GM12878 (cell line): ENCODE measurements around the gene IL1RL2. TPM values are rescaled to one million over a fixed set of nuclear protein-coding genes. Genes with fewer than 3 reads are reported as not detected.

Experiments
- ATAC-seq: fragments of 200-7000 bp; cut with Tn5 transposase; 3 replicates; pipeline ENCODE4 v1.9.1; 2020; ENCODE audit warnings: mild to moderate bottlenecking, moderate library complexity
- BruUV-seq: library from RNA; stranded (reverse); fragments of 400-500 nt; replicated peaks from 2 replicates; lab custom pipeline; 2021; lab: Mats Ljungman, UMichigan
- CTCF ChIA-PET: fragments of 300-600 bp; sonication (Branson Sonifier 250); formaldehyde crosslinking; extraction: SDS; loops from one replicate; lab custom pipeline; 2021; ENCODE audit warnings: inconsistent platforms; lab: Yijun Ruan, JAX
- POLR2A ChIA-PET: fragments of 350-600 bp; formaldehyde crosslinking; extraction: SDS; loops from one replicate; lab custom pipeline; 2021; ENCODE audit warnings: inconsistent platforms; lab: Charles Lee
- RAD21 ChIA-PET: fragments of 300-600 bp; sonication (Branson Sonifier 250); formaldehyde crosslinking; loops from one replicate; lab custom pipeline; 2023; ENCODE audit warnings: antibody characterized with exemption; ENCODE audit not compliant: unreplicated experiment; lab: Charles Lee
- SMC1A ChIA-PET: fragments of 300-600 bp; sonication (Branson Sonifier 250); formaldehyde crosslinking; loops from one replicate; lab custom pipeline; 2023; ENCODE audit not compliant: unreplicated experiment, uncharacterized antibody; lab: Charles Lee
- DNase-seq: peaks from one replicate; pipeline ENCODE4 v3.0.0-alpha.2; 2011; ENCODE audit warnings: low read depth, low spot score
- FAIRE-seq: peaks from 3 replicates; lab custom pipeline; 2011; peaks lifted over from hg19 to GRCh38; lab: Jason Lieb, UNC
- H2AFZ ChIP-seq: 2 replicates; pipeline ENCODE4 v1.6.0; 2011; ENCODE audit warnings: low read depth, low read length, control low read depth; ENCODE audit not compliant: control insufficient read depth
- H3K27ac ChIP-seq: 2 replicates; pipeline ENCODE4 v1.5.1; 2011; ENCODE audit warnings: control low read depth; ENCODE audit not compliant: control insufficient read depth, insufficient read depth
- H3K27me3 ChIP-seq, 2 experiments: replicated peaks in 1 of 2; 2 replicates each; pipeline versions ENCODE4 v1.6.0 to v1.6.1; 2011; ENCODE audit warnings: low read length in 1 of 2; ENCODE audit not compliant: control insufficient read depth in 2 of 2, insufficient read depth in 2 of 2
- H3K36me3 ChIP-seq, 2 experiments: 2 replicates each; pipeline ENCODE4 v1.5.1; 2011; ENCODE audit warnings: low read length in 1 of 2; ENCODE audit not compliant: control insufficient read depth in 2 of 2, insufficient read depth in 2 of 2
- H3K4me1 ChIP-seq: 2 replicates; pipeline ENCODE4 v1.6.1; 2011; ENCODE audit warnings: mild to moderate bottlenecking, low read length, moderate library complexity, mixed read lengths; ENCODE audit not compliant: control insufficient read depth, insufficient read depth
- H3K4me2 ChIP-seq: 2 replicates; pipeline ENCODE4 v1.6.0; 2011; ENCODE audit warnings: control low read depth; ENCODE audit not compliant: control insufficient read depth, insufficient read depth
- H3K4me3 ChIP-seq: fragments of 200-600 bp; sonication (generic); 2 replicates; pipeline ENCODE4 v1.5.1; 2016
- H3K79me2 ChIP-seq: 2 replicates; pipeline ENCODE4 v1.6.0; 2011; ENCODE audit warnings: low read length; ENCODE audit not compliant: control insufficient read depth, insufficient read depth
- H3K9ac ChIP-seq: 2 replicates; pipeline ENCODE4 v1.8.0; 2011; ENCODE audit warnings: low read length, control low read depth, mixed read lengths; ENCODE audit not compliant: control insufficient read depth, insufficient read depth
- H3K9me3 ChIP-seq: replicated peaks from 3 replicates; pipeline ENCODE4 v1.5.1; 2011; ENCODE audit warnings: mild to moderate bottlenecking, low read length; ENCODE audit not compliant: control insufficient read depth, insufficient read depth
- H4K20me1 ChIP-seq: 2 replicates; pipeline ENCODE4 v1.6.0; 2011; ENCODE audit not compliant: control insufficient read depth, insufficient read depth
- ATF7 ChIP-seq: fragments of 450-650 bp; IDR thresholded peaks from 2 replicates; pipeline ENCODE4 v1.6.1; 2016; ENCODE audit warnings: low read depth, mild to moderate bottlenecking
- BHLHE40 ChIP-seq, 2 experiments: fragments of 450-650 bp in 1 of 2; IDR thresholded peaks; 2 replicates each; pipeline ENCODE4 v1.6.1; 2011 to 2017; ENCODE audit warnings: low read depth in 2 of 2, borderline replicate concordance in 1 of 2, improper control_type of control experiment in 1 of 2, low read length in 1 of 2, mild to moderate bottlenecking in 1 of 2
- EP300 ChIP-seq, 2 experiments: fragments of 150-350 bp in 1 of 2; IDR thresholded peaks; 2 replicates each; pipeline ENCODE4 v1.6.1; 2011 to 2012; ENCODE audit warnings: low read depth in 2 of 2, low read length in 2 of 2, borderline replicate concordance in 1 of 2, improper control_type of control experiment in 1 of 2, inconsistent platforms in 1 of 2; ENCODE audit not compliant: control insufficient read depth in 1 of 2
- HDAC2 ChIP-seq: fragments of 200-600 bp; sonication (generic); IDR thresholded peaks from 2 replicates; pipeline ENCODE4 v1.6.1; 2017
- IKZF1 ChIP-seq: fragments of 450-650 bp; conservative IDR thresholded peaks from 2 replicates; pipeline ENCODE4 v1.6.1; 2017; ENCODE audit warnings: antibody characterized with exemption, mild to moderate bottlenecking
- IKZF2 ChIP-seq, 2 experiments: fragments of 450-650 bp; IDR thresholded peaks; 2 replicates each; pipeline ENCODE4 v1.6.1; 2017; ENCODE audit warnings: mild to moderate bottlenecking in 2 of 2, moderate library complexity in 2 of 2
- KLF5 ChIP-seq: fragments of 450-650 bp; IDR thresholded peaks from 2 replicates; pipeline ENCODE4 v1.6.1; 2014; ENCODE audit warnings: mild to moderate bottlenecking; ENCODE audit not compliant: partially characterized antibody
- MTA2 ChIP-seq: fragments of 450-650 bp; IDR thresholded peaks from 2 replicates; pipeline ENCODE4 v1.6.1; 2016; ENCODE audit warnings: low read depth, mild to moderate bottlenecking, moderate library complexity
- NBN ChIP-seq: fragments of 450-650 bp; IDR thresholded peaks from 2 replicates; pipeline ENCODE4 v1.6.1; 2016
- PAX5 ChIP-seq: IDR thresholded peaks from 2 replicates; pipeline ENCODE4 v1.6.1; 2011; ENCODE audit warnings: low read depth, low read length, borderline replicate concordance
- PML ChIP-seq: IDR thresholded peaks from 2 replicates; pipeline ENCODE4 v1.6.1; 2012; ENCODE audit warnings: low read length, inconsistent platforms
- RUNX3 ChIP-seq: IDR thresholded peaks from 2 replicates; pipeline ENCODE4 v1.6.1; 2012; ENCODE audit warnings: low read length, inconsistent platforms
- SREBF1 ChIP-seq: IDR thresholded peaks from 2 replicates; pipeline ENCODE4 v1.6.1; 2012; ENCODE audit warnings: mild to moderate bottlenecking, low read length
- TBL1XR1 ChIP-seq: IDR thresholded peaks from 2 replicates; pipeline ENCODE4 v1.6.1; 2012; ENCODE audit warnings: low read depth, low read length, improper control_type of control experiment
- ZNF207 ChIP-seq: fragments of 450-650 bp; IDR thresholded peaks from 2 replicates; pipeline ENCODE4 v1.6.1; 2014; ENCODE audit warnings: antibody characterized with exemption, mild to moderate bottlenecking, borderline replicate concordance
- WGBS: methylation state at CpG from one replicate; pipeline ENCODE4 v1.1.6; 2016; ENCODE audit warnings: low lambda C conversion rate; ENCODE audit not compliant: insufficient replicate concordance, insufficient coverage; ENCODE audit errors: missing lambda C conversion rate; 5-methylcytosine and 5-hydroxymethylcytosine counted together
- in situ Hi-C: fragments of 300-500 bp; cut with MboI; formaldehyde crosslinking; loops from 9 replicates; pipeline ENCODE4 v1.14.3; 2018; ENCODE audit warnings: mixed read lengths
- intact Hi-C: fragments of 100-400 bp; cut with micrococcal nuclease; formaldehyde crosslinking; loops from one replicate; pipeline ENCODE4 v1.14.2; 2022; ENCODE audit not compliant: unreplicated experiment
- polyA plus RNA-seq, 11 experiments: library from polyadenylated mRNA; depleted of rRNA in 4 of 11; unstranded in 6 of 11; stranded (reverse) in 5 of 11; fragments of >200 nt; fragmentation: Nextera tagmentation in 4 of 11; fragmentation: Illumina TruSeq in 1 of 11; extraction: Ambion mirVana in 4 of 11; extraction: Trizol in 1 of 11; gene quantifications; 1 replicate in 1 of 11; 2 replicates in 10 of 11; pipeline versions ENCODE4 v1.2.1 to v1.2.3, GENCODE V29; 2011 to 2016; ENCODE audit warnings: inconsistent platforms in 2 of 11, missing spikeins in 2 of 11, low read depth in 1 of 11
- total RNA-seq, 4 experiments: library from RNA; depleted of rRNA in 3 of 4; stranded (reverse); fragments of >200 nt in 3 of 4; fragmentation: Illumina TruSeq in 1 of 4; extraction: Trizol in 1 of 4; gene quantifications; 2 replicates each; pipeline versions ENCODE4 v1.2.1 to v1.2.3, GENCODE V29; 2013 to 2021
- TF ChIP-seq, protein P1 (sequence below): IDR thresholded peaks from 2 replicates; pipeline ENCODE4 v1.6.1; 2012; ENCODE audit warnings: improper control_type of control experiment, low read depth, low read length; ENCODE audit not compliant: insufficient replicate concordance
- TF ChIP-seq, protein P2 (sequence below): IDR thresholded peaks from 2 replicates; pipeline ENCODE4 v1.6.1; 2011; ENCODE audit warnings: mild to moderate bottlenecking, low read depth, low read length, moderate library complexity; ENCODE audit not compliant: insufficient replicate concordance

IL1RL2 gene
- total and polyA plus RNA-seq, 10 of the 15 experiments (the other 5 are each of a cell fraction or from before 2014, with no cell fraction given), result not detected

DNA sequence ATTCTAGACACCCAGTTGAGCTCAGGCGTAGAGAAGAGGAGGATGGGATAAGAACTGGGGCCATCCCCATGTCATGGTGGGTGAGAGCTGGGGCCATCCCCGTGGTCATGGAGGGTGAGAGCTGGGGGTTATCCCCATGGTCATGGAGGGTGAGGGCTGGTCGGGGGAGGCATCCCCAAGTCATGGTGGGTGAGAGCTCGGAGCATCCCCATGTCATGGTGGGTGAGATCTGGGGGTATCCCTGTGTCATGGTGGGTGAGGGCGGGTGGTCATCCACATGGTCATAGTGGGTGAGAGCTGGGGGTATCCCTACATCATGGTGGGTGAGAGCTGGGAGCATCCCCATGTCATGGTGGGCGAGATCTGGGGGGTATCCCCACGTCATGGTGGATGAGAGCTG is 52.5 kb downstream of the IL1RL2 start:
- H3K4me2 ChIP-seq, result no peak overlapping the region
- no peak overlapping the region for H2AFZ ChIP-seq
- ChIA-PET CTCF (interaction anchor here (0.5 to 13.1 kb wide), 35 partner anchors 9 to 820 kb away, joined by 3 to 370 read pairs (median 11); partner anchors contain the start of gene IL18R1), POLR2A (interaction anchor here (1.2 to 3.8 kb wide), 7 partner anchors 130 to 240 kb away, joined by 3 to 32 read pairs (median 7); no protein-coding TSS in a partner anchor), RAD21 (interaction anchor here (0.5 to 5.9 kb wide), 39 partner anchors 73 to 414 kb away, joined by 3 to 124 read pairs (median 12); no protein-coding TSS in a partner anchor), SMC1A (interaction anchor here (0.9 to 9.8 kb wide), 34 partner anchors 12 to 469 kb away, joined by 3 to 157 read pairs (median 10); no protein-coding TSS in a partner anchor)
- BruUV-seq, result no TSS peak
- DNase-seq, result no peak
- peaks cover 13% of the 10 kb centered on the region; the same call in 1 of the 2 replicates for H3K4me1 ChIP-seq
- no peaks in the 10 kb centered on the region for H3K36me3 ChIP-seq
- no peaks in the 10 kb centered on the region; the same call in 2 of the 3 replicates for H3K9me3 ChIP-seq
- no peak for TF ChIP-seq SREBF1
- TF ChIP-seq NBN, result peak; percentile 50; the same call in 1 of the 2 replicates
- TF ChIP-seq, protein P1, sequence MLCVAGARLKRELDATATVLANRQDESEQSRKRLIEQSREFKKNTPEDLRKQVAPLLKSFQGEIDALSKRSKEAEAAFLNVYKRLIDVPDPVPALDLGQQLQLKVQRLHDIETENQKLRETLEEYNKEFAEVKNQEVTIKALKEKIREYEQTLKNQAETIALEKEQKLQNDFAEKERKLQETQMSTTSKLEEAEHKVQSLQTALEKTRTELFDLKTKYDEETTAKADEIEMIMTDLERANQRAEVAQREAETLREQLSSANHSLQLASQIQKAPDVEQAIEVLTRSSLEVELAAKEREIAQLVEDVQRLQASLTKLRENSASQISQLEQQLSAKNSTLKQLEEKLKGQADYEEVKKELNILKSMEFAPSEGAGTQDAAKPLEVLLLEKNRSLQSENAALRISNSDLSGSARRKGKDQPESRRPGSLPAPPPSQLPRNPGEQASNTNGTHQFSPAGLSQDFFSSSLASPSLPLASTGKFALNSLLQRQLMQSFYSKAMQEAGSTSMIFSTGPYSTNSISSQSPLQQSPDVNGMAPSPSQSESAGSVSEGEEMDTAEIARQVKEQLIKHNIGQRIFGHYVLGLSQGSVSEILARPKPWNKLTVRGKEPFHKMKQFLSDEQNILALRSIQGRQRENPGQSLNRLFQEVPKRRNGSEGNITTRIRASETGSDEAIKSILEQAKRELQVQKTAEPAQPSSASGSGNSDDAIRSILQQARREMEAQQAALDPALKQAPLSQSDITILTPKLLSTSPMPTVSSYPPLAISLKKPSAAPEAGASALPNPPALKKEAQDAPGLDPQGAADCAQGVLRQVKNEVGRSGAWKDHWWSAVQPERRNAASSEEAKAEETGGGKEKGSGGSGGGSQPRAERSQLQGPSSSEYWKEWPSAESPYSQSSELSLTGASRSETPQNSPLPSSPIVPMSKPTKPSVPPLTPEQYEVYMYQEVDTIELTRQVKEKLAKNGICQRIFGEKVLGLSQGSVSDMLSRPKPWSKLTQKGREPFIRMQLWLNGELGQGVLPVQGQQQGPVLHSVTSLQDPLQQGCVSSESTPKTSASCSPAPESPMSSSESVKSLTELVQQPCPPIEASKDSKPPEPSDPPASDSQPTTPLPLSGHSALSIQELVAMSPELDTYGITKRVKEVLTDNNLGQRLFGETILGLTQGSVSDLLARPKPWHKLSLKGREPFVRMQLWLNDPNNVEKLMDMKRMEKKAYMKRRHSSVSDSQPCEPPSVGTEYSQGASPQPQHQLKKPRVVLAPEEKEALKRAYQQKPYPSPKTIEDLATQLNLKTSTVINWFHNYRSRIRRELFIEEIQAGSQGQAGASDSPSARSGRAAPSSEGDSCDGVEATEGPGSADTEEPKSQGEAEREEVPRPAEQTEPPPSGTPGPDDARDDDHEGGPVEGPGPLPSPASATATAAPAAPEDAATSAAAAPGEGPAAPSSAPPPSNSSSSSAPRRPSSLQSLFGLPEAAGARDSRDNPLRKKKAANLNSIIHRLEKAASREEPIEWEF, result no peak
- no peak for TF ChIP-seq ZNF207
- TF ChIP-seq TBL1XR1, result 0 out of 2 replicates have a peak, but pooled peaks have one; percentile 3
- peak; percentile 55; the same call in 1 of the 2 replicates for TF ChIP-seq MTA2
- TF ChIP-seq PML, result no peak
- TF ChIP-seq PAX5, result 0 out of 2 replicates have a peak, but pooled peaks have one; percentile 7
- TF ChIP-seq HDAC2, result no peak
- TF ChIP-seq IKZF1, result 0 out of 2 replicates have a peak, but pooled peaks have one; percentile 24
- TF ChIP-seq, protein P2, sequence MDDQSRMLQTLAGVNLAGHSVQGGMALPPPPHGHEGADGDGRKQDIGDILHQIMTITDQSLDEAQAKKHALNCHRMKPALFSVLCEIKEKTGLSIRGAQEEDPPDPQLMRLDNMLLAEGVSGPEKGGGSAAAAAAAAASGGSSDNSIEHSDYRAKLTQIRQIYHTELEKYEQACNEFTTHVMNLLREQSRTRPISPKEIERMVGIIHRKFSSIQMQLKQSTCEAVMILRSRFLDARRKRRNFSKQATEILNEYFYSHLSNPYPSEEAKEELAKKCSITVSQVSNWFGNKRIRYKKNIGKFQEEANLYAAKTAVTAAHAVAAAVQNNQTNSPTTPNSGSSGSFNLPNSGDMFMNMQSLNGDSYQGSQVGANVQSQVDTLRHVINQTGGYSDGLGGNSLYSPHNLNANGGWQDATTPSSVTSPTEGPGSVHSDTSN, result no peak
- peak in 1 of 2 experiments; percentile 19; a peak in 2 of 4 replicates for TF ChIP-seq EP300 (IDR thresholded peaks at IDR 0.05; ENCODE audit: borderline replicate concordance in 1 of 2, control insufficient read depth in 1 of 2, low read depth in 2 of 2, low read length in 2 of 2)
- TF ChIP-seq IKZF2 (IDR thresholded peaks at IDR 0.05), result peak in 1 of 2 experiments; percentile 13; a peak in 1 of 4 replicates
- peak; percentile 5; the same call in 1 of the 2 replicates for TF ChIP-seq RUNX3
- TF ChIP-seq KLF5, result no peak
- TF ChIP-seq BHLHE40 (IDR thresholded peaks at IDR 0.05; ENCODE audit: borderline replicate concordance in 1 of 2, low read depth in 2 of 2, low read length in 1 of 2), result peak in 1 of 2 experiments; percentile 22; a peak in 1 of 4 replicates
- peak; percentile 52; the same call in 1 of the 2 replicates for TF ChIP-seq ATF7
- no peaks in the 10 kb centered on the region for H3K79me2 ChIP-seq
- no peak for ATAC-seq
- H3K4me3 ChIP-seq, result no peak overlapping the region
- H3K27ac ChIP-seq, result no peak overlapping the region
- no peak overlapping the region for H3K9ac ChIP-seq
- H3K27me3 ChIP-seq, result no peaks in the 10 kb centered on the region
- no peak for FAIRE-seq
- WGBS, result 9% methylated on average over 7 of the region's 7 CpGs
- H4K20me1 ChIP-seq, result no peaks in the 10 kb centered on the region
- intact Hi-C loops (loop anchor here (5.0 kb wide), 1 partner anchor 337 kb away; no protein-coding TSS in a partner anchor), in situ Hi-C loops (loop anchor here (5.0 kb wide), 1 partner anchor 217 kb away; no protein-coding TSS in a partner anchor)
